ENCODE data around the gene LHX8. TPM values are rescaled to one million over a fixed set of nuclear protein-coding genes. Genes with fewer than 3 reads are reported as not detected.
A peak's percentile ranks its signal among the peaks of the same experiment; 100 is the strongest.

The LHX8 gene
- total and polyA plus RNA-seq, 9 of the 15 experiments (the other 6 are each of a cell fraction or from before 2014, with no cell fraction given), result not detected

DNA sequence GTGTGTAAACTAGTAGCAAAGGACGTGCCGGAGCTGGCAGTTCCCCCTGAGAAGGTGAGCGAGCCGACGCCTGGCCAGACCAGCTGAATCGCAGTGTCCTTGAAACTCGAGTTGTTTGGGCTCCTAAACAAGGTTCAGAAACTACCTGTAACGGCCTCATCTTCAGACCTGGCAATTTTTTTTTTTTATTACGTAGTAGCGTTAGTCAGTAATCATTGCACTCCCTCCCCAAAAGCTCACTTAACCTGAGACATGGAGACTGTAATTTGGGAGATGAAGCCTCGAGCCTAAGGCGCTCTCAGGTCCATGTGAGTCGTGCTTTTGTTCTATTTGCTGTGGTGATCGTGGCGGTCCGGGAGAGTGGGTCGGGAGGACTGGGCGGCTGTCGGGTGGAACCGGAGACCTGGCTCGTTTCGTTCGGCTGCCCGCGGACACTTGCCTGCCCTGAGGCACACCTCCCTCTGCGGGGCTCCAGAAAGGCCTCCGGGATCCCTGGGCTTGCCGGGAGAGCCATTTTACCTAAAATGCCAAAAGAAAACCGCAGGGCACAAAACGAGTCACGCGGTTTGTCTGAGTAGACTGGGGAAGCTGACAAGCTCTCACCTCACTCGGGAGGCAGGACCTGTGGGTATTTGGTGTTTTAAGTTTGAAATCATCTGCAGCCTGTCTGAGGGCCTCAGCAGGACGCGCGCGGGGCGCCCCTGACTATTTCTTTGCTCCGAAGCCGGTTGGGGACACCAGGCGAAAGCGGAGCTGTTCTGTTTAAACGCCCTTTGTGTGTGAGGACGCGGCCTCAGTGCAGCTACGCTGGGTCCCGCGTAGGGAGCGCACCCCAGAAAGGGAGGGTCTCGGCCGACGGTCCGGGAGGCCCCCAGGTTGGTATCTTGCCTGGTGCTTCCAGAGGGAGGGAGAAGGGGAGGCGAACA, 722 bp downstream of the LHX8 start:
- in situ Hi-C loops (cut with MboI), result no loop called here
- CTCF ChIA-PET (ENCODE audit: low intra/inter-chr PET ratio), result no interaction called here
- no peak for FAIRE-seq
- H3K27me3 ChIP-seq (ENCODE audit: control insufficient read depth in 2 of 2, insufficient read depth in 2 of 2, low read length in 2 of 2), result peaks cover 65 to 66% of the 10 kb centered on the region in 2 experiments
- peaks cover 0 to 10% of the 10 kb centered on the region in 2 experiments; a peak in 1 of 5 replicates for H3K4me1 ChIP-seq (replicated peaks in 1 of 2; ENCODE audit: control insufficient read depth in 2 of 2, insufficient read depth in 2 of 2, low read length in 2 of 2)
- H3K79me2 ChIP-seq (ENCODE audit: control insufficient read depth, insufficient read depth, low read length), result no peaks in the 10 kb centered on the region
- intact Hi-C loops (cut with micrococcal nuclease), result loop anchor here (5.0 kb wide), 2 partner anchors 67 to 363 kb away; no protein-coding TSS in a partner anchor
- no peak for TF ChIP-seq PHB (CRISPR knock-in tag; IDR thresholded peaks at IDR 0.05)
- TF ChIP-seq EZH2 (IDR thresholded peaks at IDR 0.05; ENCODE audit: borderline replicate concordance, low read depth, low read length), result peak; percentile 88; the same call in 1 of the 2 replicates
- no peak for TF ChIP-seq SRSF1 (IDR thresholded peaks at IDR 0.05; ENCODE audit: low read depth, low read length)
- DNase-seq (ENCODE audit: extremely low read depth in 1 of 4, low spot score in 3 of 4), result no peak
- H2AFZ ChIP-seq (ENCODE audit: low read depth, low read length), result no peak overlapping the region
- no peaks in the 10 kb centered on the region for H3K9me3 ChIP-seq (replicated peaks; ENCODE audit: control insufficient read depth, insufficient read depth, low read depth, low read length)
- no peak overlapping the region for H3K9ac ChIP-seq (ENCODE audit: insufficient read depth in 1 of 2, low read depth in 2 of 2, low read length in 2 of 2)
- H4K20me1 ChIP-seq (replicated peaks; ENCODE audit: control insufficient read depth, insufficient read depth, low read length), result no peaks in the 10 kb centered on the region
- BruUV-seq (replicated peaks), result no TSS peak
- H3K4me3 ChIP-seq, result no peak overlapping the region
- no peak; the same call in 2 of the 3 replicates for ATAC-seq
- H3K4me2 ChIP-seq (ENCODE audit: insufficient read depth, low read length), result no peak overlapping the region
- no peaks in the 10 kb centered on the region for H3K9me1 ChIP-seq (ENCODE audit: control insufficient read depth, insufficient read depth, low read length)
- WGBS (ENCODE audit: insufficient coverage, low coverage, missing lambda C conversion rate), result 8% methylated on average over 40 of the region's 54 CpGs
- POLR2A ChIA-PET, result interaction anchor here (0.6 to 1.1 kb wide), 3 partner anchors 14 to 394 kb away, joined by 3 read pairs; no protein-coding TSS in a partner anchor
- H3K27ac ChIP-seq (ENCODE audit: extremely low read depth, low read depth, low read length), result no peak overlapping the region
- no peaks in the 10 kb centered on the region for H3K36me3 ChIP-seq (ENCODE audit: control insufficient read depth, insufficient read depth, low read length)
